Activated T-helper 1 cell treated with anti-CD3 and anti-CD28 coated beads, Interleukin-2, amount 50 U/mL, for 16 hours (primary cell): Measurements from ENCODE around the gene STAMBPL1.
"Not testable (repeated sequence)": the region's sequence is repeated elsewhere in the genome, so short reads cannot be mapped to it uniquely, and the experiment has no call there.

Experiments
- DNase-seq, 2 donors: peaks; one replicate each; pipeline ENCODE4 v3.0.0-alpha.2; 2020; ENCODE audit warnings: low read depth in 1 of 2, low spot score in 1 of 2

The STAMBPL1 gene

DNA sequence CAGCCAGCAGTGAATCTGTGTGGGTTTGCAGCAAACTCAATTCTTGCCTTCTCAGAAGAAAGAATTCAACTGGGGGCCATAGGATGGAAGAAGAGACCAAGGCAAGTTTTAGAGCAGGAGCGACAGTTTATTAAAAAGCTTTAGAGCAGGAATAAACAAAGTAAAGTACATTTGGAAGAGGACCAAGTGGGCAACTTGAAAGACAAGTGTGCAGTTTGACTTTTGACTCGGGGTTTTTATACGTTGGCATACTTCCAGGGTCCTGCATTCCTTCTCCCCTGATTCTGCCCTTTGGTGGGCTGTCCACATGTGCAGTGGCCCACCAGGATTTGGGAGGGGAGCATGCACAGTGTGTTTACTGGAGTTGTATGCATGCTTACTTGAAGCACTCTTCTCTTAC is 25.4 kb upstream of the STAMBPL1 start:
- DNase-seq = no peak

DNA sequence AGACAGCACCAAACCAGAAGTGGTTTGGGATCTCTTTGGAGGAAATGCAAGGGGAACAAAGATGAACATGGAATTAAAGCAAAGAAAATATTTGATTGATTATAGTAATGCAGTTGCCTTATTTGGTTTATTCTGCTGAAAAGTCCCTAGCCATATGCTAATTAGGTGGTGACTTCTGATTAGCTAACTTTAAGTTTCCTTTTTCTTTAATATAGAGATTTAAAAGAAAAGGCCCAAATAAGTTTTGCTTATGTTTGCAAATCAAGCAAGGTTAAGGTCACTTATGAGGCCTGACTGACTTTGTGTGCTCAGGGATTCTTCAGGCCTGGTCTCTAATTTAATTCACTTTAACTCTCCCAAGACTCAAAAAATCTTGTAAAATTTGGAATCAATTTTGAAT is 22.2 kb upstream of the STAMBPL1 start:
- no peak for DNase-seq

DNA sequence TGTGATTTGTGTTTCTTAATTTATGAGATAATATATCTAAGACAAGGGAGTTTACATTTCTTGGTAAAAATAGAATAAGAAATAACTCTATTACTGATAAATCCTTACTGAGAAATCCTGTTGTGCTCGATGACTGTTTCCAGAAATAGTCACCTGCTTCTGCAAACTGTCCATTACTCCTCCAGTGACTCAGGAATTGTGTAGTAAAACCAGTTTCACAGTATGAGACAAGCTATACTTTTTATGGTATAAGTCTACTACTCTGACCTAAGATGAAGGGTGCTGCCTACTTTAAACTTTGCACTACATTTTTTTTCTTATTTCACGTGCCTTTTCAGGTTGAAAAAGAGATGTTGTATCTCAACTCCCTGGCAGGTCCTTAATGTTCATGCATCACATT is 21.6 kb upstream of the STAMBPL1 start:
- no peak for DNase-seq

DNA sequence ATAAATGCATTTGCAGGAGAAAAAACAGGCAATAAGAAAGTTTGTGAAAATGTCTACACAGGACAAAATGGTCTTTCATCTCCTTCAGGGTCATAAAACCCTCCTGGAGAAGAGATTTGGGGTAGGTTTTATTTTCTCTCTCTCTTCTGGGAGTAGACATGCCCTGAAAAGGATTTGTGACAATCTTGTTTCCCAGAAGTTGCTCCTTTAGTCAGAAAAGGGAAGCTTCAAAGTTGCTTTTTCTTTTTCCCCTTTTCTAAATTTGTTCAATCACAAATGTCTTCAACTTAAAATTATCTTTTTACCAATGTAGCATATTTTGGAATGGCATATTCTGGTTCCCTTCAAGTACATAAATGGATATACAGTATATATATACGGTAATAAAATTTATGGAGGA is 19.0 kb upstream of the STAMBPL1 start:
- no peak for DNase-seq

DNA sequence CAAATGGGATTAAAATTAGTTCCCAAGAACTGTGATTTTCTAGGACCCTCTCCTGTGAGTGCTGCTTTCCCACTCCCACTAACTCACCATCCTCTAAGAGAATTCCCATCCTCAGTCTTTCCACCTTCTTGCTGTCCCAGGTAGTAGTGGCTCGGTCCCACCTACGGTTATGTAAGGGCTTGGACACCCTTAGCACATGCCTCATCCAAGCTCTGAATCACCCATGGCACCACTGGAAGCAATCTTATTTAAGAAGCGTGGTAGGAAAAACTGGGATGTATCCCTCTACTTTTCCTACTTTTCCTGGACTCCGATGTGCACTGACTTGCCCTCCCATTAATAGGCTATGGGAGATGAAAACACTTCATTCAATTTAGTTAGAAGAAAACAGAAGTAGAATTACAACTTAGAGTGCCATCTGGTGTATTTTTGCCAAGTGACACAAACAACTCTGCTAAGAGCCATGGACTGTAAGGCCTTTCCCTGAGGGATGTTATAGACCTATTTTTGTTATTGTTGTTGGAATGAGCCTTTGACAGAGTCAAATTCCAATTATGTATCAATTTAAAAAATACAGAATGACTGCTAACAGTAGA is 14.7 kb upstream of the STAMBPL1 start:
- DNase-seq = no peak

DNA sequence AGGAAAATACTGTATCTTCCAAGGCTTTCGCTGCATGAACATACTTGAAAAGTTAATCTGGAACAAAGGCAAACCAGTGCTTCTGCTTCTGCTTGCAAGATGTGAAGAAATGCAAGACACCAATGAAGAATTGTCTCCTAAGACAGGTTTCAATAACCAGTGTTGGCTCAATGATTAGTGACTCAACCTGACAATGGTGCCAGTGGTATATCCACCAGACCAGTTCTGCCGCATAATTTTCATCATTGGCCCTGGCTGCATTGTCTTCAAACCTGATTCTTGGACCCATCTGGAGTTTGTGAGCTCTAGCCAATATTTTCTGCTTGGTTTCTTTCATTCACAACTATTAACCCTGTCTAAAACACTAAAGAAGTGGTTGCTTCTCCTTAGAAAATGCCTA is 13.6 kb upstream of the STAMBPL1 start:
- no peak for DNase-seq

DNA sequence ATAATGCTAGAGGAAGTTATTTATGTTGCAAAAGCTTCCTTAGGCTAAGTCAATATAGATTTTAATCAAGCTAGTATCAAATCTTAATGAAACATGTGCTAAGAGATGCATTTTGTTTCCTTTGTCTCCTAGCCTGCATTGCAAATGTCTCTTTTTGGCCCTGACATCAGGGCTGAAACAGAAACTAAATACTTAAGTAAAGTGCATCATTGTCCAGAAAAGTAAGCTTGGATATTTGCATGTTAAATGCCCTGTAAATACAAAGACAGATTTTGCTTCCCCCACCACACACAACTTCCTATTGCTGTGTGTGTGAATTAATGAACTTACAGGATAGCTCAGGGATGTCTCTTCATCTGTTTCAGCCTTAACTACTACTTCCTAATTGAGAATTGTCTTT is 10.0 kb upstream of the STAMBPL1 start:
- DNase-seq = no peak

DNA sequence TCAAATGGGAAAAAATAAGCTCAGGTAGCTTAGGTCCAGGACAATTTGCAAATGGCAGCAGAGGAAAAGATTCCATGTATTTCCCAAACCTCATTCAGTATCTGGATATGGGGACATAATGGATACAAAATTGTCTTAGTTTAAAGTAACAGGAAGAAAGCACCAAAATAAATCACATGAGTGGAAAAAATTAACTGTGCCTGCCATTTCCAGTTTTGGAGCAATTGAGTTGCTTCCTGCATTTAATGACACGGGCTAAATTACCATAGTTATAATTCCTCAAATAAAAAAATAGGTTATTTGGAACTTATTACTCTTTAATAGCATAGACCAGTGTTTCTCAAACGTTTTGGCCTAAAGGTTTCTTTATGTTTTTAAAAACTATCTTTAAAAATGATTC is 6.3 kb upstream of the STAMBPL1 start:
- DNase-seq = no peak

DNA sequence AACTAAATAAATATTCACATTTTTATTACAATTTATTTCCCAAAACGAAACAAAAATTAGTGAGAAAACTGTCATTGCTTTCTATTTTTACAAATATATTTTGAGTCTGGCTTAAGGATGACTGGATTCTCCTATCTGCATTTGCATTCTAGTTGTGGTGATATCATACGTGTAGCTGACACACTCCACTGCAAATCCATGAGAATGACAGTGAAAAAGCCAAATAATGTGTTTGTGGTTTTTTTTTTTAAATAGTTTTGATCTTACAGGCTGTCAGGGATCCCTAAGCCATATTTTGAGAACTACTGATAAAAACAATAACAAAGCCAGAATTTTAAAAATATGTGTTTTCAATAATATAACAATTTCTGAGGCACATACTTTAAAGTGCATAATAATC is 5.8 kb upstream of the STAMBPL1 start:
- DNase-seq = no peak

DNA sequence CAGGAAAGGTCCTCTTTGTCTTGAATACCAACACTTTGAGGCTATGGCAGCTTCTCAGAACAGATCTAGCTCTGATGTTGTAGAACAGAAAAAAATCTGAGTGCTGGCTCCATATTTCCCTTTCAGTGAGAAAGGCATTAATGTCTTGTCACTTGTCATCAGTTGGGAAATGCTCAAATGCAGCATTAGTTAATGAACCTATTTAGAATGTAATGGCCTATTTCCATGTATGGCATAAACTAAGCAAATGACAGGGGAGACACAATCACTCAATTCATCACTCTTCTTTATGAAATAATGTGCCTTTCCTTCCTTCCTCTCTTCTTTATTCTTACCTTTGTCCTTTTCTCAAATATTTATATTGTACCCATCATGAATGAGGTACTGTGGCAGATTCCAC is 5.0 kb upstream of the STAMBPL1 start:
- no peak for DNase-seq

DNA sequence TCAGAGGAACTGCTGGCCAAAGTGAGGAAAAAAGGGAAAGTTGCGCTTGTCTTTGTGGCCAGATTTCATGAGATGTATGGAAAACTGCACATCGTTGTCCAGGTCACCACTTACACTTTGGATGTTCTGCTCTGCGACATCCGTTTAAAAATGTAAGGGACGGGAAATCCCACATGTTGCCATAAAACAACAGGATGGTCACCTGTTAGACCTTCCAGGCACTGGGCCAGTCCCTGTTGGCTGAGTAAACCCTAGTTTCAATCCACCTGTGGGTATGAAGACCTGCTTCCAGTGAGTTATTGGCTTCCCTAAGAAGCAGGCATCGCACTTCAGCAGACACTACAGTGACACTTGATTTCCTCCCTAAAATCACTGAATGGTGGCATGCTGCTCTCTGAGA is 2.7 kb upstream of the STAMBPL1 start:
- DNase-seq = no peak

DNA sequence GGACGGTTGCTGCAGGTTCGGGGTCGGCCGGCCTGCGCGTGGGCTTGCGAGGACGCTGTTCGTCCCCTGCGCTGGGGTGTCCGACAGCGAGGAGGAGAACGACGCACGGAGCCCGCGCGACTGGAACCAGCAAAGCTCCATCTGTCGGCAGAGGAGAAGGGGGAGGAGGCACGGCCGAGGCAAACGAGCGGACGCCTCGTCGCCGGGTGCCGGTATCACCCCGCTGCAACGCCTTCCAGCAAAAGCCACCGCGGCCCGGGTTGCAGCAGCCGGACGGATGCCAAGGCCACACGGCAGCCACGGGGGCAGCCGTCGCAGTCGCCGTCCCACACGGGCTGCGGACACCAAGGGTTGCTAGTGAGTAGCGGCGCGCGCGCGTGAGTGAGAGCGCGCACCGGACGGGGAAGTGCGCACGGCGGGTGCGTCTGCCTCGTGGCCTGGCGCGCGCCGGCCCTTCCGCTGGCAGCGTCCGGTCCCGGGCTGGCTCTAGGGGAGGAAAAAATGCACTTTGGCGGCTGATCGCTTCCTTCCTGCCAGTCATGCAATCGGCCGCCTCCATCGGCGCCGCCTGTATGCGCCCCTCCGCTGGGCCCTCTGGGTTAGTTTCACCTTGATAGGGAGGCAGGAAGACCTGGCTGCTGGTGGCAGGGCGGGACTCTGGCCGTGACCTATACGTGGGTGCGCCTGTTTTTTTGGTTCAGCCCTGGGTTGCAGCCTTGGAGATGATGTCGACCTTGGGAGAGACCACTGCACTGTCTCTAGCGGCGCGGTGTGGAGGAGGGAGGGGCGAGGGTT is 434 bp downstream of the STAMBPL1 start:
- DNase-seq = peak; percentile 47 to 56

DNA sequence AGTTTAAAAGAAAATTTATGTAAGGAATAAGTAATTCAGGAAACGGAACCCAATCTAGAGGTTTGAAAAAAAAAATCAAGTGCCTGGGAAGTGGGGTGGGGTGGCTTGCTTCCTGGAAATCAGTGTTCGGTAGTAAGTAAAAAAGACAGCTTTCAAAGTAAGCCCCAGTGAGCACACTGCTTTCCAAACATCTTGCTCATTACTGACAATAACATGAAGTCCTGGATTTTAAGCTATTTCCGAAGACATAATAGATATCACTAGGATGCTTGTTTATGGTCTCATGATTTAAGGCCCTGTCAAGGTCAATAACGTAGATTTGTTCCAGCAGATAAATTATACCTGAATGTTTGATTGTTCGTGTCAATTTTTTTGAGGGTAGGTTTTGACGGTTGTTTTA is 1.3 kb downstream of the STAMBPL1 start:
- DNase-seq = no peak

DNA sequence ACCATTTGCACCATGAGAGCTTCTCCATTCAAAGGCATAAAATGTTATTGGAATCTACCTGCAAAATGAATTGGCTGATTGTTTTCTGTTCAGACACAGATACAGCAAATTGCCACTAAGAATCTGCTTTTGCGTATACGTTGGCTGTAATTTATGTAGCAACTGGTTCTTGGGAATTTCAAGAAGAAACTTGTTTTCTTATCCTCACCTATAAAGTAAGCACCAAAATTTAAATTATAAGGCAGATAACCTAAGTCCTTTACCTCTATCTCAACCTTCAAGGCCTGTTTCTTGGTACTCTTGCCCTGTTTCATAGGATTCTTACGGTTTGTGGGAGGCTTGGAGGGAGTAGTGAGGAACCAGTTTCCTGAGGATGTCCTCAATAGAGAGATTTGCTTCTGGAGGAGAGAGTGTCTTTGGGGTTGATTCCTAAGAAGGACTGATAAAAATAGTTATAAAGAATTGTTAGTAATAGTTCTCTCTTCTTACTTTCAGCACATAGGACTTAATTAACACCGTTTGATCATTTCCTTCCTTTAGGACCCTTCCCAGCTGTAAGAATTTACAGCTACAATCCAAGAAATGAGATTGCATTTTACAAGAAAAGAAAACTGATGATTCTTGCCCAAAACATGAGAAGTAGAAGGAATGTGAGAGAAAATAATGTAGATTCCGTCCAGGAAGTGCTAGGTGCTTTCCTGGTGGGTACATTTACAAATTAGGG is 2.0 kb downstream of the STAMBPL1 start:
- no peak for DNase-seq

DNA sequence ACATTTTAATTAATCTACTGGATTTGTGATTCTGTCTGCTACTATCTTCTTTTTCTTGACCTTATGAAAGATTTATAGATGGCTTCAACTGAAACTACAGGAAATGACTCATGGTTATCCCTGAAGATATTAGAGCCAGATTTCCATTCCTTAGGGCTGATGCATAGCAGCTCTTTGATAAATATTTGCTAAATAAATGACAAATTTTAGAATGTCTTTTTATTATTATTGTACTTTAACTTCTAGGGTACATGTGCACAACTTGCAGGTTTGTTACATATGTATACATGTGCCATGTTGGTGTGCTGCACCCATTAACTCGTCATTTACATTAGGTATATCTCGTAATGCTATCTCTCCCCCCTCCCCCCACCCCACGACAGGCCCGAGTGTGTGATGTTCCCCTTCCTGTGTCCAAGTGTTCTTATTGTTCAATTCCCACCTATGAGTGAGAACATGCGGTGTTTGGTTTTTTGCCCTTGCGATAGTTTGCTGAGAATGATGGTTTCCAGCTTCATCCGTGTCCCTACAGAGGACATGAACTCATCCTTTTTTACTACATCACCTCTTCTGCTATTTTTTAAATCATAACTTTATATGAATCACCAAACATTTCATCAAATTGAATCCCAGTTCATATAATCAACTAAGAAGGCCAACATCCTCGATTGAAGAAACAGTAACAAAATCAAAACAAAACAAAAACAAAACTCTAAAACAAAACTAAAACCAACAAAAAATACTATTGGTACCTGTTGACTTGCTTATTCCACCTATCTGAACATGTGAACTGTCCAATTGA is 2.8 kb downstream of the STAMBPL1 start:
- DNase-seq = not testable (repeated sequence)

DNA sequence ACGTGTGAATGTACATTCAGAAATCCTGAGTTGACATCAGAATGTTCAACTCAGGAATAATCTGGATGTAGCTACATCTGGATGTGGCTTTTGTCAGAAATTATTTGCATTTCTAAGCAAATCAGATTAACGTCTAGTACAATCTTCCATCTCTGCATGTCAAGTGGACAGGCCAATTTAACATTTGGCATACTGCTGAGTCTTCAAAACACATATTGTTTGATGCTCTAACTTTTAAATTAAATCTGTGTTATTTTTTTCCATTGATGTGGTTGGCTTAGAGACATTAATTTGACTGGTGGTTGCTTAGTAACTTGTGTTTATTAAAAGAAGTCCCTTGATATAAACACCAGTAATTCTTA is 3.4 kb downstream of the STAMBPL1 start:
- no peak for DNase-seq

DNA sequence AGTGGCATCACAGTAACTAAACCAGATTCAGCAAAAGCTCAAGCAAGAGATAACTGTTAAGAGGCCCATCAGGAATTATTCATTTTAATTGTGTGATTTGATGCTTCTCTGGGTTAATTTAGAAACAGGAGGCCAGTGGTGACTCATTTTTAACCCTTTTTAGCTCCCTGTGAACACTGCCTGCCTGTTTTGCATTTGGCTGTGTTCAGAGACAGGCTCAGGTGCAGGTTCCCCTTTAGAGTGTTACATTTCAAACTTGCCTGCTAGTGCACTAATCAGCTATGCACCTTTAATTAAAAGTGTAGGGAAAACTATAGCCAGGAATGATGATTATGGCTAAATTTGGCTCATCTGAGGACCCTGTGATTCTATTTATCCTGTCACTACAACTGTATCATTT is 6.5 kb downstream of the STAMBPL1 start:
- DNase-seq = no peak

DNA sequence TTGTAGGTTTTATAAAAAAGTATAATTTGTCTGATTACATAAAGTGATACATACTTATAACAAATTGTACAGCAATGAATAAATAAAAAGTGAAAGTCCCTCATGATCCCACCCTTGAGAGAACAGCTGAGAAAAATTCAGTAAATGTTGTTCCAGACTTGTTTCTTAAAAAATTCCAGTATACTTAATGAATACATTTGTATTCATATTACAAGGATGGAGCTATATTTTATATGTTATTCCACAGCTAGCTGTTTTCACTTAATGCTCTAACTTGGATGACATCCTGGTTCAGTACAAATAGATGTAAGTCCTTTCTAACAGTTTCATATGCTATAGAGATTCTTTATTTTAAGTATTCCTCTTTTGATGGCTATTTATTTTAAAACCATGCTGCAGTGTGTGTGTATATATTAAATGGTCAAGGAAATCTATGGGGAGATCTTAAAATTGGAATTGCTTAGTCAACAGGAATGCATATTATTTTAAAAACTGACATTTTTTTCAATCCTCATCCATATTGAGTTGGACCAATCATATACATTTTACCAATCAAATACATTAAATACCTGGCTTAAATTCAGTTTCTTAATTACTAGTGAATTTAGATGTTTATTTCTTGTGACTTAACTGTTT is 8.9 kb downstream of the STAMBPL1 start:
- DNase-seq = no peak

DNA sequence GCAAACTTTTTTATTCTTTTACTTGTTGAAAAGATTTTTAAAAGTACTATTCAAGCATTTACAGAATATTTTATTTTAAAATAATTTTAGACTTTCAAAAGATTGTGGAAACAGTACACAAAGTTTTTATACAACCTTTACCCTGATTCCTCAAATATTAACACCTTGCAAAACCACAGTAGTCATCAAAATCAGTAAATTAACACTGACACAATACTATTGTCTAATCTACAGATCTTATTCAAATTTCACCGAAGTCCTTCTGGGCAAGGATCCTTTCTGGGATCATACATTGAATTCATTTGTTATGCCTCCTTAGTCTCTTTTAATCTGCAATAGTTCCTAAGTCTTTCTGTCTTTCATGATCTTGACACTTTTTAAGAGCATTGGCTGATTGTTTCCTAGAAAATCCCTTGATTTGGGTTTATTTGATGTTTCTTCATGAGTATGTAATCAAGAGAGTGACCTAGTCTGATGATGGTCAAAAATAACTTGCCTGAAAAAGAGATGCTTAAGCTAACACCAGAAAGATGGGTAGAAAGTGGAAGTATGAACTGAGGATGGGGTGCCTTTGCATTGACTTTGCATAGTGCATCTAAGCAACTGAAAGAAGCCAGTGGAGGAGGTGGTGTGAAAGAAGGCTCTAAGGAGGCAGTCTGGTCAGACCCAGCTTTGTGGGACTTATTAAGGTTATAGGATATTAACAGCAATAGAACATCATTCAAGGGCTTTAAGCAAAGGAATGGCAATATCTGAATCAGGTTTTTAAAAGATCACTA is 9.7 kb downstream of the STAMBPL1 start:
- DNase-seq = no peak

DNA sequence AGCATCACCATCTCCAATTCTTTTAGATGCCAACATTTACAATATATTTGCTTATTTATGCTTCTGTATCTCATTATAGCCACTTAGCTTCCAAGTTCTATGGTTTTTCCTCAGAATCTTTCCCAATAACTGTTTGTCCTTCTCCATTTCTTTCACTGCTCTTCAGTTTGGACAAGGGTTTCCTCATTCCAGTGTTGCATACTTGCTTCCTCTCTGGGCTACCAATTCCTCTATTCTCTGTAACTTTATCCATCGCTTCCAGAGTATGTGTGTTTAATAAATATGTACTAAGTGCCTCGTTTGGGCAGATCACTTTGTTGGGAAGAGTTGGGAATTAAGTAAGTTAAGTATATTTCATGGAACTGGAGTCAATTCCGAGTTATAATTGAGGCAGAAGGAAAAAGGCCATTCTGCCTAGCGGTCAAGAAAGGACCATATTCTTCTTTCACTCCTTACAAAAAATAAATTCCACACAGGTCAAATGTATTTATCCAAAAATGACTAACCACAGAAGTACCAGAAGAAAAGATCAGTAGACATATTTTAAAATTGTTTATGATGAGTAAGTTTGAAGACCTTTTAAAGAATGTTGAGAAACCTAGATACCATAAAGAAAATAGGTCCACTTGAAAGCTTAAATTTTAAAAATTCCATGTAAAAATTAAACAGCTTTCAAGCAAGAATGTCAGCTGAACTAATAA is 10.8 kb downstream of the STAMBPL1 start:
- no peak for DNase-seq
